ENCODE data around the gene SNX18.

Gene SNX18

GRCh38 chr5:54580997-54581811 lies 63.6 kb downstream of the SNX18 start:
- DNase-seq (ENCODE audit: low spot score), result no peak

- no peak for DNase-seq (ENCODE audit: low spot score)
These were observed 64.4 kb downstream of the SNX18 start for GRCh38 chr5:54581831-54582548.

DNA sequence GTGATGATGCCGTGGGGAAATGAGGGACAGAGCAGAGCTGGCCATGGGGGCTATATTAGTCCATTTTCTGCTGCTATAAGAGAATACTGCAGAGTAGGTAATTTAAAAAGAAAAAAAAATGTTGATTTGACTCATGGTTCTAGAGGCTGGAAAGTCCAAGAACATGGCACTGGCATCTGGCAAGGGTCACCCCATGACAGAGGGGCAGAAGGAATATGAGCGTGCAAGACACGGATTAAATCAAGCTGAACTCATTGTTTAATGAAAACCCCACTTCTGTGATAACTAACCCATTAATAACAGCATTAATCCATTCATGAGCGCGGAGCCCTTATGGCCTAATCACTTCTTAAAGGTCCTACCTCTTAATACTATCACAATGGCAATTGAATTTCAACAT lies 68.8 kb downstream of the SNX18 start:
- DNase-seq (ENCODE audit: low spot score), result no peak

DNA sequence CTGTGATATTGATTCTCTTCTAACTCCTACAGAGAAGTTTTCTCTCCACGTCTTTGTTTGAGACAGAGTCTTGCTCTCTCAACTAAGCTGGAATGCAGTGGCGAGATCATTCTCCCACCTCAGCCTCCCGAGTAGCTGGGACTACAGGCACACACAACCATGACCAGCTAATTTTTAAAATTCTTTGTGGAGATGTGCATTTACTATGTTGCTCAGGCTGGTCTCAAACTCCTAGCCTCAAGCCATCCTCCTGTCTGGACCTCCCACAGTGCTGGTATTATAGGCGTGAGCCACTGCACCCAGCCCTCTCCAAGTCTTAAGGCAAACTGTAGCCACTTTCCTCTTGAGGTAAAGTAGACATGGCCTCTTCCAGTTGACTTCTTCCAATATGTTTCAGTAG lies 72.2 kb downstream of the SNX18 start:
- DNase-seq (ENCODE audit: low spot score), result no peak

DNA sequence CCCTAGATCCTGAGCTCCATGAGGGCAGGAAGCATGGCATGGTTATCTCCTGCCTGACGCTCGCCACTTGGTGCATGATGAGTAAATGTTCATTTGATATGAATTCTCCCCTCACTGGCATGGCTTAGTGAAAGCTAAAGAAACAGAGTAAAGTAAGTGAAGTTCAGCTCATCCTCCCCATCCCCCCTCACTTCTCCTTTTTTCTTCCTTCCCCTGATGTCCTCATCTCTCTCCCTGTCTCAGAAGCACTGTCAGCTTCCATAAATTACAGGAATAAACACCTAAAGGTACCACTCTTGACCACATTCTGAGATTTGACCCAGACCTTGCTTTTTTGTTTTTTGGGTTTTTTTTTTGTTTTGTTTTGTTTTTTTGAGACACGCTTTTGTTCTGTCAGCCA lies 73.3 kb downstream of the SNX18 start:
- DNase-seq (ENCODE audit: low spot score), result no peak

DNA sequence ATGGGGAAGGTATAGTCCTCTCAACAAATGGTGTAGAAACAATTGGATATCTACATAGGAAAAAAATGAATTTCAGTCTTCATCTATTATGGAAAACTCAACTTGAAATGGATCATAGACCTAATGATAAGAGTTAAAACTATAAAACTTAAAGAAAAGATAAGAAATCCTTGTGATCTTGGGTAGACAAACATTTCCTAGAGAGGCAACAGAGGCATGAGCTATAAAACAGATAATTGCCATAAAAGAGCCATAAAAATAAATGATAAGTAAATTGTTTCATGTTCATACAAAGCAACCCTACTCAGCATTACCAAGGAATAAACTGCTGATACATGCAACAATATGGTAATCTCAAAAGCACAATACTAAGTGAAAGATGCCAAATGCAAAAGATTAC lies 76.2 kb downstream of the SNX18 start:
- DNase-seq (ENCODE audit: low spot score), result no peak

DNA sequence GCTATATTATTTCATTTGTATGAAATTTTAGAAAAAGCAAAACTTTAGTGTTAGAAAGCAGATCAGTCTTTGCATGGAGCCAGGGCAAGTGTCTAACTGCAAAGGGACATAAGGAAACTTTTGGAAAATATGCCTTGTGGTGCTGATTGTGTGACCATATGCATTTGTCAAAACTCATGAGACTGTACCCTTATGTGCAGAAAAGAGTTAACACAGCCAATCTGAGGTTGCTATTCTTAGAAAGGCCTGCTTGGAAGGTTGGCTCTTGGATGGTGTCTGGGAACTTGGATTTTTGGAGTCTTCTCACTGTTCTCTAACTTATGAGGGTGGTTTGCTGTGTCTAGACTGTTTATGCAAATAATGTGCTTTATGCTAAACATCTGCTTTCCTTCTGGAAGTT lies 76.6 kb downstream of the SNX18 start:
- DNase-seq (ENCODE audit: low spot score), result no peak

- DNase-seq (ENCODE audit: low spot score), result no peak
These were observed 78.2 kb downstream of the SNX18 start for GRCh38 chr5:54595721-54596120.
